ENCODE results near the gene C1orf210.

DNA sequence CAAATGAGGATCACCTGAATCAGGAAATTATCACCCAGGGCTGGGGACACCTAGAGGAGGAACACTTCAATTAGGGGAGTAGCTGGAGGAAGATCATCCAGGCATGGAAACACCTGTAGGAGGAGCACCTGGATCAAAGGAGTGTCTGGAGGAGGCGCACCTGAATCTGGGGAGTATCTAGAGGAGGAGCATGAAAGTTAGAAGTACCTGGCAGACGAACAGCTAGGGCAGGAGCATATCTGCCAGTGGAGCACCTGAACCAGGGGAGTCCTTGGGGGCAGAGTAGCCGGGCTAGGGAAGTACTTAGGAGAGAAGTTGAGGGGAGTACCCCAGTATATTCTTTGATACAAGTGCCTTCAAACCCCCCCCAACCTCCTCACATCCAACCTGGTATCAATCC is 1.3 kb downstream of the C1orf210 start:
- no peak for TF ChIP-seq TOX (CRISPR knock-in tag; IDR thresholded peaks at IDR 0.05; ENCODE audit: borderline replicate concordance)
- no peak for TF ChIP-seq ZNF70 (CRISPR knock-in tag; IDR thresholded peaks at IDR 0.05)
- TF ChIP-seq, protein P1, sequence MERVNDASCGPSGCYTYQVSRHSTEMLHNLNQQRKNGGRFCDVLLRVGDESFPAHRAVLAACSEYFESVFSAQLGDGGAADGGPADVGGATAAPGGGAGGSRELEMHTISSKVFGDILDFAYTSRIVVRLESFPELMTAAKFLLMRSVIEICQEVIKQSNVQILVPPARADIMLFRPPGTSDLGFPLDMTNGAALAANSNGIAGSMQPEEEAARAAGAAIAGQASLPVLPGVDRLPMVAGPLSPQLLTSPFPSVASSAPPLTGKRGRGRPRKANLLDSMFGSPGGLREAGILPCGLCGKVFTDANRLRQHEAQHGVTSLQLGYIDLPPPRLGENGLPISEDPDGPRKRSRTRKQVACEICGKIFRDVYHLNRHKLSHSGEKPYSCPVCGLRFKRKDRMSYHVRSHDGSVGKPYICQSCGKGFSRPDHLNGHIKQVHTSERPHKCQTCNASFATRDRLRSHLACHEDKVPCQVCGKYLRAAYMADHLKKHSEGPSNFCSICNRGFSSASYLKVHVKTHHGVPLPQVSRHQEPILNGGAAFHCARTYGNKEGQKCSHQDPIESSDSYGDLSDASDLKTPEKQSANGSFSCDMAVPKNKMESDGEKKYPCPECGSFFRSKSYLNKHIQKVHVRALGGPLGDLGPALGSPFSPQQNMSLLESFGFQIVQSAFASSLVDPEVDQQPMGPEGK (CRISPR knock-in tag; IDR thresholded peaks at IDR 0.05; ENCODE audit: borderline replicate concordance): no peak
- no peak for TF ChIP-seq TCF4 (CRISPR knock-in tag; IDR thresholded peaks at IDR 0.05; ENCODE audit: borderline replicate concordance)
- TF ChIP-seq ZNF8 (CRISPR knock-in tag; IDR thresholded peaks at IDR 0.05): no peak
- TF ChIP-seq, protein P2, sequence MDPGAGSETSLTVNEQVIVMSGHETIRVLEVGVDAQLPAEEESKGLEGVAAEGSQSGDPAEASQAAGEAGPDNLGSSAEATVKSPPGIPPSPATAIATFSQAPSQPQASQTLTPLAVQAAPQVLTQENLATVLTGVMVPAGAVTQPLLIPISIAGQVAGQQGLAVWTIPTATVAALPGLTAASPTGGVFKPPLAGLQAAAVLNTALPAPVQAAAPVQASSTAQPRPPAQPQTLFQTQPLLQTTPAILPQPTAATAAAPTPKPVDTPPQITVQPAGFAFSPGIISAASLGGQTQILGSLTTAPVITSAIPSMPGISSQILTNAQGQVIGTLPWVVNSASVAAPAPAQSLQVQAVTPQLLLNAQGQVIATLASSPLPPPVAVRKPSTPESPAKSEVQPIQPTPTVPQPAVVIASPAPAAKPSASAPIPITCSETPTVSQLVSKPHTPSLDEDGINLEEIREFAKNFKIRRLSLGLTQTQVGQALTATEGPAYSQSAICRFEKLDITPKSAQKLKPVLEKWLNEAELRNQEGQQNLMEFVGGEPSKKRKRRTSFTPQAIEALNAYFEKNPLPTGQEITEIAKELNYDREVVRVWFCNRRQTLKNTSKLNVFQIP (CRISPR knock-in tag; IDR thresholded peaks at IDR 0.05; ENCODE audit: borderline replicate concordance, low read depth): no peak
- TF ChIP-seq ZFP30 (CRISPR knock-in tag; IDR thresholded peaks at IDR 0.05): no peak
- TF ChIP-seq, protein P3, sequence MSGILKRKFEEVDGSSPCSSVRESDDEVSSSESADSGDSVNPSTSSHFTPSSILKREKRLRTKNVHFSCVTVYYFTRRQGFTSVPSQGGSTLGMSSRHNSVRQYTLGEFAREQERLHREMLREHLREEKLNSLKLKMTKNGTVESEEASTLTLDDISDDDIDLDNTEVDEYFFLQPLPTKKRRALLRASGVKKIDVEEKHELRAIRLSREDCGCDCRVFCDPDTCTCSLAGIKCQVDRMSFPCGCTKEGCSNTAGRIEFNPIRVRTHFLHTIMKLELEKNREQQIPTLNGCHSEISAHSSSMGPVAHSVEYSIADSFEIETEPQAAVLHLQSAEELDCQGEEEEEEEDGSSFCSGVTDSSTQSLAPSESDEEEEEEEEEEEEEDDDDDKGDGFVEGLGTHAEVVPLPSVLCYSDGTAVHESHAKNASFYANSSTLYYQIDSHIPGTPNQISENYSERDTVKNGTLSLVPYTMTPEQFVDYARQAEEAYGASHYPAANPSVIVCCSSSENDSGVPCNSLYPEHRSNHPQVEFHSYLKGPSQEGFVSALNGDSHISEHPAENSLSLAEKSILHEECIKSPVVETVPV (CRISPR knock-in tag; IDR thresholded peaks at IDR 0.05): no peak
- TF ChIP-seq, protein P4, sequence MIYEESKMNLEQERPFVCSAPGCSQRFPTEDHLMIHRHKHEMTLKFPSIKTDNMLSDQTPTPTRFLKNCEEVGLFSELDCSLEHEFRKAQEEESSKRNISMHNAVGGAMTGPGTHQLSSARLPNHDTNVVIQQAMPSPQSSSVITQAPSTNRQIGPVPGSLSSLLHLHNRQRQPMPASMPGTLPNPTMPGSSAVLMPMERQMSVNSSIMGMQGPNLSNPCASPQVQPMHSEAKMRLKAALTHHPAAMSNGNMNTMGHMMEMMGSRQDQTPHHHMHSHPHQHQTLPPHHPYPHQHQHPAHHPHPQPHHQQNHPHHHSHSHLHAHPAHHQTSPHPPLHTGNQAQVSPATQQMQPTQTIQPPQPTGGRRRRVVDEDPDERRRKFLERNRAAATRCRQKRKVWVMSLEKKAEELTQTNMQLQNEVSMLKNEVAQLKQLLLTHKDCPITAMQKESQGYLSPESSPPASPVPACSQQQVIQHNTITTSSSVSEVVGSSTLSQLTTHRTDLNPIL (CRISPR knock-in tag; IDR thresholded peaks at IDR 0.05; ENCODE audit: low read depth): no peak
- TF ChIP-seq SNAI2 (CRISPR knock-in tag; IDR thresholded peaks at IDR 0.05): no peak
- TF ChIP-seq ARNTL (CRISPR knock-in tag; IDR thresholded peaks at IDR 0.05; ENCODE audit: borderline replicate concordance, low read depth): no peak
